GM12872 (cell line): Measurements from ENCODE around the gene LRRN4.

ENCODE experiments used
- CTCF ChIP-seq: IDR thresholded peaks from 3 replicates; pipeline ENCODE4 v1.5.1; 2011; ENCODE audit warnings: low read depth, mild to moderate bottlenecking, low read length, moderate library complexity; ENCODE audit not compliant: insufficient read depth

The LRRN4 gene

DNA sequence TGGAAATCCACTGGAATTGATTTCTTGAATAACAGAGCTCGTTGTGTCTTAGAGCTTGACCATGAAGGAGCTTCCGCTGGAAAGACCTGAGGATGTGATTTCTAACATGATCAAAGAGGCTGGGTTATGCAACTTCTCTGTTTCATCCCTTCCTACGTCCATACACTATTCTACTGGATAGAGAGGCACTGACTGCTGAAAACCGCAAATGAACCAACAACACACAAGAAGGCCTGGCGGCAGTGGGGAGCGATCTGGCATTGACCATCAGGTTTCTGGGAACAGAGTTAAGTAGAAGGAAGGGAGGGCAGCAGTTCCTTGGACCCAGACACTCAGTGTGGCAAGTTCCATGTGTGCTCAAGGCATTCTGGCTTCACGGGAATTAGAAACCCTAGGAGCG, 13.3 kb downstream of the LRRN4 start:
- no peak for TF ChIP-seq CTCF

DNA sequence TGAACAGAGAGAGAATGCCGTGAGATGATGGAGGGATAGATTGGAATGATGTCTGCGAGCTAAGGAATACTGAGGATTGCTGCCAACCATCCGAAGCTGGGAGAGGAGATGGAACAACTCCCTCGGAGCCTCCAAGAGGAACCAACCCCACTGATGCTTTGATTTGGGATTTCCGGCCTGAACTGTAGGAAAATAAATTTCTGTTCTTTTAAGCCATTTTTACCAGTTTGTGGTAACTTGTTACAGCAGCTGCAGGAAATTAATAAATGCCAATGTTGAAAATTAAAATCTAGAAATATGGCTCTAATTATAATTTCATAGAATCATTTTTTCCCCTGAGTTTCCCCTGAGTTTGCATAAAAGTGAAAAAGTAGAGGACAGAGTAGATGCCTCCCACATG, 14.1 kb downstream of the LRRN4 start:
- no peak for TF ChIP-seq CTCF

- no peak for TF ChIP-seq CTCF
These were observed 15.6 kb downstream of the LRRN4 start for GRCh38 chr20:6038256-6038655.

DNA sequence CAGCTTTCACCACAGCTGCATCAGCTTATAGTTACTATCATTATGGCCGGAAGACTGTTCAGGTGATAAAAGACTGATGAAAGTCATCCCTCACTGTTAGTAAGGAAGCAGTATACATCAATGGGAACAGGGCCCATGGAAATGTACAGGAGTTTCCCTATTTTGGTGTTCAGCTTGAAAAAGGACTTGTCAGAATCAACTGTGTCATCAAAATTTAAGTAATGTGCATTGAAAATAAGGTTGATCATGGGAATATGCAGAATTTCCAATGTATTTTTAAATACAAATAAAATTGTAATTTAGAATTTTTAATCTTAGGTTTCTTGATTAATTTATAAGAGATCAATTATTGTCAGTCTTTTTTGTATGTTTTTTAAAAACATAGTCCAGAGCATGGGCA, 16.8 kb downstream of the LRRN4 start:
- no peak for TF ChIP-seq CTCF

DNA sequence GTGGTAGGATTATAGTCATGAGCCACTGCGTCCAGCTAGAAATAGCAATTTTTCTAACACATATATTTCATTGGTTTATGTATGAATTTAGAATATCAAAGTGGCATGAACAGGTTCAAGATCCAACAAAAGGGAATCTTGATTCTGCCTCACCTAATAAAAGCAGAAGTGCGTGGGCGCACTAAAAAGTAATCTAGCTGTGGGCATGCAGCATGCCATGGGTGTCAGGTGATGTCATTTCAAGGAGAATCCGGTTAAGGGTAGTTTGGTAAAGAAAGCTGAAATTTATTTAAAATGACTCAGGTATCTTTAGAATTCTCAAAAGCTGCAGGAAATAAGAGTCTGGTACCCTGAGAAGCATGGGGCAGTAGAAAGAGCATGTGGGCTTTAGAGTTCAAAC, 17.6 kb downstream of the LRRN4 start:
- TF ChIP-seq CTCF: no peak

DNA sequence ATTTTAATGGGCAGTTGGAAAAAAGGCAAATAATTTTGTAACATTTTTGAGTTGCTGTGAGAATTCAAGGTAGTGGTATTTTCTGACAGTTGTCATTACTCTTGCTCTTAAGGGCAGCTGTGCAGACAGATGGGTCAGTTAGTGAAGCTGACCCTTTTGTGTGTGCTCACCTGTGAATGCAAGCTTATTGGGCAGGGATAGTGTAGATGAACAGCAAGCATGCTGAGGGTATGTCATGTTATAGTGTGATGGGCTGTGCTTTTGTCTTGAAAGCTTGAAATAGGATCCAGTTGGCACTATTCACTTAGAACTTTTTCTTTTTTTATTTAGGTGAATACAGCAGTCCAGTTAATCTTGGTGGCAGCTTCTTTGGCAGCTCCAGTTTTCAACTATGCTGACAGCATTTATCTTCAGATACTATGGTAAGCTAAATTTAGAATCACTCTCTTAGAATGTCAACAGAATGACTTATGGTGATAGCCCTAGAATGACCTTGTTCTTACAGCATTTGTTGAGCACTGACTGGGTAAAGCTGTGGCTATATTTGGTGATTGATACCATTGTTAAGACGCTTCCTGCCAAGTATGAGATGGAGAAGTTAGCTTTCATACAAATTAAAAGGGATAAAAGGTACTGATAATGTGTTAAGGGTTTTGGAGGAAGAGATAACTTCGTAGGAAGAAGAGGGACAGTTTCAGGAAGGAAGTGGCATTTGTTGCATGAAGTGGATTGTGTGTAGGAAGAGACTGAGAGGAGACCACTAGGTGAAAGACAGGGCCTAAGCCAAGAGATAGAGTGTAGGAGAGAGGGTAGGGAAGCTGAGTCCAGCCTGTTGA, 19.5 kb downstream of the LRRN4 start:
- no peak for TF ChIP-seq CTCF

DNA sequence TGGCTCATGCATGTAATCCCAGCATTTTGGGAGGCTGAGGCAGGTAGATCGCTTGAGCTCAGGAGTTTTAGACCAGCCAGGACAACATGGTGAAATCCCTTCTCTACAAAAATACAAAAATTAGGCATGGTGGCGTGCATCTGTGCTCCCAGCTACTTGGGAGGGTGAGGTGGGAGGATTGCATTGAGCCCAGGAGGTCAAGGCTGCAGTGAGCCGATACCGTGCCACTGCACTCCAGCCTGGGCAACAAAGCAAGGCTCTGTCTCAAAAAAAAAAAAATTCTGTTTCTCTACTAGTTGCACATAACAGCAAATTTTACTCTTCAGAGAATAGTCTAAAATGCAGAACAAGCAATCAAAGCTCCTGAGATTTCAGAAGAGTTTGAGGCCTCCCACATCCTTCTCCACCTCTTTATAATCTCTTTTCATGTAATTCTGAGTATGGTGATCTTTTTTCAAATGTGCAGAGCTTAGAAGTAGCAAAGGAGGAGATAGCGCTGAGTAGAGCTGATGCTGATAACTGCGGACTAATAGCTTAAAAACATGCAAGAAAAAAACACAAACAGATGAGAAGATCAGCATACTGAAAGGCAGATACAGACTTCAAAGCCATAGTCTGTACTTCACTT, 23.3 kb downstream of the LRRN4 start:
- TF ChIP-seq CTCF: no peak
